Stimulated activated CD4-positive, alpha-beta T cell treated with anti-CD3 and anti-CD28 coated beads, Interleukin-2, amount 100 ng/mL, for 24 hours (primary cell): ENCODE results near the gene PPT2.
"Not testable (repeated sequence)": the region's sequence is repeated elsewhere in the genome, so short reads cannot be mapped to it uniquely, and the experiment has no call there.

Experiments
- DNase-seq, 2 donors: peaks; one replicate each; pipeline ENCODE4 v3.0.0-alpha.2; 2020

Gene PPT2

GRCh38 chr6:32190911-32191677 lies 37.2 kb downstream of the PPT2 start:
- no peak for DNase-seq

GRCh38 chr6:32191696-32192607 lies 38.0 kb downstream of the PPT2 start:
- no peak for DNase-seq

- peak; percentile 60 to 66 for DNase-seq
These were observed 38.7 kb downstream of the PPT2 start, which contains the start of gene GPSM3 for GRCh38 chr6:32192608-32193039. TSS of gene GPSM3 (minus strand) at chr6:32192643. CDS start at chr6:32192513, 130 bp downstream.

DNA sequence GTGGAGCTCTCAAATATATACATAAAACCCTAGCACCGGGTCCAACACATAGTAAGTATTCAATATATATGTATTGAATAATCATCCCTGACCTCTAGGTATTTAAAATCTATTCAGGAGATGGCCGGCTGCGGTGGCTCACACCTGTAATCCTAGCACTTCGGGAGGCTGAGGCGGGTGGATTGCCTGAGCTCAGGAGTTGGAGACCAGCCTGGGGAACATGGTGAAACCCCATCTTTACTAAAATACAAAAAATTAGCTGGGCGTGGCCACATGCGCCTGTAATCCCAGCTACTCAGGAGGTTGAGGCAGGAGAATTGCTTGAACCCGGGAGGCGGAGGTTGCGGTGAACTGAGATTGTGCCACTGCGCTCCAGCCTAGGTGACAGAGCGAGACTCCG lies 39.2 kb downstream of the PPT2 start:
- DNase-seq = not testable (repeated sequence)

DNA sequence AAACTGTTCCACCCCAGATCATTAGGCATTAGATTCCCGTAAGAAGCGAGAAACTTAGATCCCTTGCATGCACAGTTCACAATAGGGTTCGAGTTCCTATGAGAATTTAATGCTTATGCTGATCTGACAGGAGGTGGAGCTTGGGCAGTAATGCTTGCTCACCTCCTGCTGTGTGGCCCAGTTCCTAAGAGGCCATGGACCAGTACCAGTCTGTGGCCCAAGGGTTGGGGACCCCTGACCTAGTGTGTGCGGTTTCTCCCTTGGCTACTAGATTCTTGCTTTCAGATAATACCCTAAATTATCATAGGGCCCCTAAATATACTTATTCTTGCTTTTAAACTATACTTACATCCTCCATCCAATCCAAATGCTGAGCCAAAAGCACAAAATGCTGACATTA lies 40.4 kb downstream of the PPT2 start:
- no peak for DNase-seq

GRCh38 chr6:32194825-32195651 lies 41.1 kb downstream of the PPT2 start:
- DNase-seq = no peak

DNA sequence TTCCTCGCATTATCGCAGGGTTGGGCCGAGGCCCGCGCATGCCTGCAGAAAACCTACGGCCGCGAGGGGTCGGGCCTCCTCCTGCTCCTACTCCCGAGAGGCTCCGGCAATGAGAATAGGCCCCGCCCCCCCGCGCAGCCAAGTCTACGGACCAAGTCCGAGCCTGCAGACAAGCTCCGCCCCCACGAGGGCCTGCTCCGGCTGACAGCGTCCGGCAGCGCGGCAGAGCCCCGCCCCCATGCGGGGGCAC lies 41.6 kb downstream of the PPT2 start:
- peak; percentile 100 for DNase-seq

DNA sequence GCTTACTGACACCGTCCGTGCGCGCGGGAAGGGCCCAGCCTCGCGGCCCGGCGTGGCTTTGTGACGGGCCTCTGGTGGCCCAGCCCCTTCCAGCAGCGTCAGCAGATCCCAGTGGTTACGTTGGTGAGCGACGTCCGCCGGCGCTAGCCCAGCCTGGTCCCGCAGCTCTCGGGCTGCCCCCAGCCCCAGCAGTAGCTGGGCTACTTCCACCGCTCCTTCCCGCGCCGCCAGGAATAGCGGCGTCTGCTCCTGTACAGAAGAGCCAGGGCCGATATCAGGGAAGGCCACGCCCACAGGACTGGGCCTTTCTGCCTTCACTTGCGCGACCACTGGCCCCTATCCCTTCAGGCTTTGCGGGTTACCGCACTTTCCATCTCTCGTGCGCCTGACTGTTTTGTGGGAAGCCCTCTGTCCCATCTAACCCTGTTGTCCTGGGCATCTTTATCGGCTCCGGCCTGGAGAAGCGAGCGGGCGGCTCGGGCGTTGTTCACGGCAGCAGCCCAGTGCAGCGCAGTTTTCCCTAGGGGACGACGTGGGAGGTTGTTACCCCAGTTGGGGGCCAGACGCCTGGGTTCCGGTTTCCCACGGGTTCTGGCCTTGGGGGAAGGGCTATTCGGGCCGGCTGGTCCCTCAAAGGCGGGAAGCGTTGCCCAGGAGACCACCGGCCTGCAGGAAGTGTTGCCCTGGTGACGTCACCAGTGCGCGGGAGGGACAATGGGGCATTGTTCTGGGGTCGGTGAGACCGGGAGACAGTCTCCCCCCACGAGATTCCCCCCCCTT lies 42.2 kb downstream of the PPT2 start:
- peak; percentile 64 to 79 for DNase-seq

DNA sequence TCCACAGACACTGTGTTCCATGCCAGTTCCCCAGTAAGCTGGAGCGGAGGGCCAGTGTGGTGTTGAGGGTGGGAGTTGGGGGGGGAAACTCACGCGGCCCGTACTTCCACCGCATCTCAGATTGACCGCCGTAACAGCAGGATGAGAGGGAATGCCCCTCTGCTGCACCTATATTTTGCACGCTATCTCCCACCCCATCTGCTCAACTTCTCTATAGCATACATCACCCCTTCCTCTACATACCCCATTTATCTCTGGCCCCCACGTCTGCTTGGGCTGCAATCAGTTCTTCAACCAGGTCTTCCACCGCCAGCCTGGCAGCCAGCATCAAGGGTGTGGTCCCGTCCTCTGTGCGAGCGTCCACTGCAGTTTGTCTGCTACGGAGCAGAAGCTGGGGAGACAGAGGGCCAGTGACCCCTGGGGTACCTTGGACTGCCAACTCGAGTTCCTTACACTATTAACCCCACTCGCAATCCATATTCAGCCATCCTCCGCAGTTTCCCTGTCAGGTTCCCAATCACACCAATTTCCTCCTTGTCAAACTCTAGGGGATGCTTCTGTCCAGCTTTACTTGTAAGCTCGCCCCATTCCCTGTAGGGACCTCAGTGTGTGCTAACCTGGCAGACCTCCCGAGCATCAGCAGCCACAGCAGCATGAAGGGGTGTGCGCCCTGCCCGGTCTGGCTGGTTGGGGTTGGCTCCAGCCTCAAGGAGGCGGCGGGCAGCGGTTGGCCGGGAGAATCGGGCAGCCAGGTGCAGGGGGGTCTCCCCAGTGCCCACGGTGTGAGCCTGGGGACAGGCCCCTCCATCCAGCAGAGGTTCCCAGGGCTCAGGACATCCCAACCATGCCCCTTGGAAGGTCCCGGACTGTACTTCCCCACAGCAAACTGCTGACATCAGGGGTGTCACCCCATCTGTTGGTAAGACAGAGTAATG lies 43.0 kb downstream of the PPT2 start:
- DNase-seq = no peak

DNA sequence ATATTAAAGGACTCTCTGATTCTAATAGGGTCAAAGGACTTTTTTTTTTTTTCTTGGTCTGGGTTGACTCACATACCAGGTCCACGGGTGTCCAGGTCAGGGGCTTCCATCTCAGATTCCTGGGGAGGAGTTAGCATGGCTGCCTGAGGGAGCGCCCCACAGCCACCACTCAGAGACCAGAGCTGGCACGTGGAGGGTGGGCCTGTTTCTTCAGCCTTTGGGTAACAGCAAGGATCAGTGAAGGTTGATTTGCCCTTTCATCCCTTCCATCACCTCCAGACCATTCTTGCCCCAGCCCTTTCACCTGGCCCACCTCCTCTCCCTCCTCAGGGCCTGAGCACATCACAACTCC lies 44.4 kb downstream of the PPT2 start:
- no peak for DNase-seq

- no peak for DNase-seq
These were observed 44.9 kb downstream of the PPT2 start for GRCh38 chr6:32198866-32199265.

DNA sequence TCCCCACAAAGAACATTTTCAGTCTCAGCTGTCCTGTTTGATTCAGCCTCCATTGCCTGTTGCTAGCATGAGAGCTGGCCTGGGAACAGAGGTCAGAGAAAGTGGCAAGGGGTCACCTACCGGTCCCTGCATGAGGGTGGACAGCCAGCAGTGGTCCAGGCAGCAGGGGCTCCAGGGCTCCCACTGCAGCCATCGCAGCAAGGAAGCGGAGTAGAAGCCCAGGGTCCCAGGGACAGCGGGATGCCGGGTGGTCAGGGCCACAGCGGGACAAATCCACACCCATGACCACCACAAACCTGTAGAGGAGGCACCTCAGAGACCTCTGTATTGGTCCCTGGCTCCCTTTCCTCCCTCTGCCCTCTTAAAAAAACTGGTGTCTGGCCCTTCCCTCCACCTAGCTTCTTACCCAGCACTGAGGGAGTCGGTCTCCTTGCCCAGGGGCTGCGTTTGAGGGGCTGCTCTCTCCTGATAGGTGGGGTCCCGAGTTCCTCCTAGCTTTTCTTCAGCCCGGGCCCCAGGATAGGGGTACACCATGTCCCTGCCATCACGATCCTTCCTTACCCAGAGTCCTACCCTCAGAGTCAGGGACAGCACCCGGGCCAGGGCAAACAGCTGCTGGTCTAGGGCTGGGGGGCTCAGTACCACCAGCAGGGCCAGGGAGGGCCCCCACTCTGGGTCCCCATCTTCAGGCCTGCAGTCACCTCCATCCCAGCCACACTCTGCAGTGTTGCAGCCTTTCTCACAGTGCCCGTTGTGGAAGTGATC lies 47.0 kb downstream of the PPT2 start:
- DNase-seq = no peak

GRCh38 chr6:32202186-32202585 lies 48.2 kb downstream of the PPT2 start:
- DNase-seq = no peak

GRCh38 chr6:32203426-32204267 lies 49.7 kb downstream of the PPT2 start:
- no peak for DNase-seq

GRCh38 chr6:32204268-32204715 lies 50.4 kb downstream of the PPT2 start:
- DNase-seq = no peak

DNA sequence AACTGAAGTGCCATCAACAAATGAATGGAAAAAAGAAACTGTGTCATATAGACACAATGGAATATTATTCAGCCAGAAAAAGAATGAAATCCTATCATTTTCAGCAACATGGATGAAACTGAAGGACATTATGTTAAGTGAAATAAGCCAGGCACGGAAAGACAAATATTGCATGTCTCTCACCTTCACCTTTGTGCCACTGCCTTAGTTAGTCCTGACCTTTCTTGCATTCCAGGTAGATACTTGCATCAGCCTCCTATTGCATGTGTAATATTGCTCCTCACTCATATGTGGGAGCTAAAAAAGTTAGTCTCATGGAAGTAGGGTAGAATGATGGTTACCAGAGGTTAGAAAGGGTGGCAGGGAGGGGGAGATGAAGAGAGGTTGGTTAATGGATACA lies 55.1 kb downstream of the PPT2 start:
- no peak for DNase-seq

DNA sequence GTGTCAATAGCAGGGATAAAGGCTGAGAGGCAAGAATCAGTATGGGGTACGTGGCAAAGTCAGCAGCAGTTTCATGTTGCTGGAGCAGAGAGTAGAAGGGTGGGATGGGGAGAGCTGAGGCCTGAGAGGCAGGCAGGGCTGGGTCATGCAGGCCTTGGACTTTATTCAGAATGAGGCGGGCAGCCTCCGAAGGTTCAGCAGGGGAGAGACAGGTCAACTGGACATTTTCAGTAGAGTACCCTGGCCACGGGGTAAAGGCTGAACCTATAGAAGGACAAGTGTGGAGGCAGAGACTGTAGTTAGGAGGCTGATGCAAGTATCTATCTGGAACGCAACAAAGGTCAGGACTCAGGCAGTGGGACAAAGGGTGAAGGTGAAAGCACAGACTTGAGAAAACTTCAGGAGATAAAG lies 56.3 kb downstream of the PPT2 start:
- no peak for DNase-seq

- not testable (repeated sequence) for DNase-seq
These were observed 57.5 kb downstream of the PPT2 start for GRCh38 chr6:32211432-32211831.

DNA sequence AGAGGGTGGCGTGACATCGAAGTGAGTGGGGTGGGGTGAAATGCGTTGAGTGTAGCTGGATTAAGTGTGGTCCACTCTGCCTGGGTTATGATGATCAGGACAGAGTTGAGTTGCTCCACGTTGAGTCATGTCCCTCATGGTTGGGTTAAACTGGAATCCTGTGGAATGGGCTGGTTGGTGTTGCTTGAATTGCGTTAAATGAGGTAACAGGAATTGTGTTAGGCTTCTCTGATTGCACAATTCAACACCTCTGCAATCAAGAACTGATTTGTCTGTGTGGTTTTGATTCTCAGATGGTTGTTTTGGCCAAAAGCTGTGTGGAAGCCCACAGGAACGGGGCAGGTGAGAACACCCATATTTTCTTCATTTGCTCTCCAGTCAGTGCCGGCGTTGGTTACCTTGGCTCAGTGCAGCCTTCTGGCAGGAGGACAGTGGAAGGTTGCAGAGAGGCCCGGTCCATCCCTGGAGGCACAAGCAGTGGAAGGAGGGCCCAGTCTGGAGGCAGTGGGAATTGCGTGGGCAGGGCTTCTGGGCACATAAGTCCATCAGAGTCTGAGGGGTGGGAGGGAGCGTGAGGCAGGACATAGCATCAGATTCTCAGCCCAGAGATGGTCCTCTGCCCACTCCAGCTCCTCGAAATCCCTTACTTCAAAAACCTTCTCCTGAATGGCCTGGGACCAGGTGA lies 58.3 kb downstream of the PPT2 start:
- DNase-seq = no peak
